OCI-LY7 (cell line): ENCODE results near the gene CATSPER4. TPM values are rescaled to one million over a fixed set of nuclear protein-coding genes. Genes with fewer than 3 reads are reported as not detected.

Source experiments
- BruUV-seq: library from RNA; stranded (reverse); fragments of 400-500 nt; replicated peaks from 2 replicates; lab custom pipeline; 2021; lab: Mats Ljungman, UMichigan
- CTCF ChIA-PET: fragments of 300-600 bp; sonication (Branson Sonifier 250); formaldehyde crosslinking; loops from one replicate; lab custom pipeline; 2022; ENCODE audit warnings: antibody characterized with exemption; ENCODE audit not compliant: unreplicated experiment; lab: Charles Lee
- POLR2A ChIA-PET: fragments of 300-600 bp; sonication (Branson Sonifier 250); formaldehyde crosslinking; loops from one replicate; lab custom pipeline; 2022; ENCODE audit warnings: antibody characterized with exemption; lab: Charles Lee
- DNase-seq: peaks from one replicate; pipeline ENCODE4 v3.0.0-alpha.2; 2015; ENCODE audit warnings: low spot score
- H2AFZ ChIP-seq: fragments of 200-600 bp; sonication (generic), shearing (Covaris generic); 2 replicates; pipeline ENCODE4 v1.6.1; 2014; ENCODE audit warnings: mild to moderate bottlenecking, antibody characterized with exemption, low read length, moderate library complexity
- H3K27ac ChIP-seq: fragments of 200-600 bp; sonication (generic); 2 replicates; pipeline ENCODE4 v1.5.1; 2014; ENCODE audit warnings: mixed run types, low read depth, mild to moderate bottlenecking, moderate library complexity, low read length, inconsistent platforms; ENCODE audit not compliant: poor library complexity, severe bottlenecking
- H3K36me3 ChIP-seq: fragments of 200-600 bp; sonication (generic); 2 replicates; pipeline ENCODE4 v1.6.1; 2014; ENCODE audit warnings: mild to moderate bottlenecking, antibody characterized with exemption, low read length, moderate library complexity, mixed read lengths; ENCODE audit not compliant: insufficient read depth
- H3K4me1 ChIP-seq: fragments of 200-600 bp; sonication (generic); 2 replicates; pipeline ENCODE4 v1.5.1; 2014; ENCODE audit warnings: mild to moderate bottlenecking, low read length; ENCODE audit not compliant: insufficient read depth, poor library complexity, severe bottlenecking
- H3K4me2 ChIP-seq: fragments of 200-600 bp; sonication (generic); 2 replicates; pipeline ENCODE4 v1.6.1; 2014; ENCODE audit warnings: mild to moderate bottlenecking, low read length
- H3K4me3 ChIP-seq: fragments of 200-600 bp; sonication (generic); 2 replicates; pipeline ENCODE4 v1.5.1; 2014; ENCODE audit warnings: mild to moderate bottlenecking, low read depth, low read length; ENCODE audit not compliant: poor library complexity, severe bottlenecking
- H3K79me2 ChIP-seq: fragments of 200-600 bp; sonication (generic); 2 replicates; pipeline ENCODE4 v1.6.1; 2016; ENCODE audit warnings: low read depth, mild to moderate bottlenecking, low read length, moderate library complexity, mixed read lengths; ENCODE audit not compliant: insufficient read depth
- H3K9me2 ChIP-seq: fragments of 200-600 bp; sonication (generic); 2 replicates; pipeline ENCODE4 v1.6.1; 2016; ENCODE audit warnings: mild to moderate bottlenecking, low read length, mixed read lengths; ENCODE audit not compliant: insufficient read depth
- H3K9me3 ChIP-seq: fragments of 200-600 bp; sonication (generic); 2 replicates; pipeline ENCODE4 v1.6.1; 2014; ENCODE audit warnings: mild to moderate bottlenecking, mixed run types, low read length, mixed read lengths
- H4K20me1 ChIP-seq: fragments of 200-600 bp; sonication (generic); 2 replicates; pipeline ENCODE4 v1.6.1; 2014; ENCODE audit warnings: mild to moderate bottlenecking, antibody characterized with exemption, low read length, moderate library complexity, mixed read lengths; ENCODE audit not compliant: insufficient read depth
- CTCF ChIP-seq: fragments of 200-600 bp; sonication (generic); conservative IDR thresholded peaks from 2 replicates; pipeline ENCODE4 v1.5.1; 2014; ENCODE audit warnings: mild to moderate bottlenecking, antibody characterized with exemption, low read length, moderate library complexity, mixed read lengths
- EZH2phosphoT487 ChIP-seq: fragments of 200-600 bp; sonication (generic); IDR thresholded peaks from 2 replicates; pipeline ENCODE4 v1.6.1; 2018; ENCODE audit warnings: low read depth, borderline replicate concordance, mild to moderate bottlenecking, mixed run types, antibody characterized with exemption, low read length, moderate library complexity, mixed read lengths
- intact Hi-C: fragments of 100-400 bp; cut with micrococcal nuclease; formaldehyde crosslinking; loops from one replicate; pipeline ENCODE4 v1.10.0; 2022; ENCODE audit not compliant: unreplicated experiment
- total RNA-seq, 2 experiments: library from RNA; depleted of rRNA in 1 of 2; stranded (reverse); fragments of >200 nt in 1 of 2; shearing (Covaris generic) in 1 of 2; gene quantifications; 2 replicates each; pipeline ENCODE4 v1.2.3, GENCODE V29; 2014 to 2022

Gene CATSPER4
- total RNA-seq, 2 experiments from 2014 or later = not detected

DNA sequence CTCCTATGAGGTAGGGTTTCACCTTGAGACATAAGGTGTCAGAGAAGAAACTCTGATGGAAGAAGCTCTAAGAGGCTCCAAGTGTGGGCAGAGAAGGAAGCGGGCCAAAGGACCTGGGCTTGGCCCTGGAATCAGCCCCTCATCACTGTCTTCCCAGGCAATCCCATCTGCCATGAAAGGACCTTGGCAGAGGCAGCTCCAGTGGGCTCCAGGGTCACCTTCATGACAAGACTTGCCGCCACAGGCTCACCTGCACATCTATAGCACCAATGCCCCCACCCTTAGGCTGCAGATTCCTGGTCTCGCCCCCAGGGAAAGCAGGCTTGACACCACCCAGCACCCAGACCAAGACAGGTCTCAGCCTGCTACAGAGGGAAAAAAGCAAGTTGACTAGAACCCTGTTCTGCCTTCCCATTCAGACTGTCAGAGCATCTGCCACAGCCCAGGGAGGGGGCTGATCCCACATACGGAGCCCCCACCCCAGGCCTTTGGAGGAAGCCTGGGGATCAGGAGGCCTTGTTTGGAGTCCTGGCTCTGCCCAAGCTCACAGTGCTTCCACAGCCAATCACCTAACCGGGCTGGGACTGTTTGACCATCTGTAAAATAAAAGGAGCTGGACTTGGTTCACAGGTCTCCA lies 32.0 kb upstream of the CATSPER4 start:
- Histone ChIP-seq H3K36me3 (no peaks in the 10 kb centered on the region), H4K20me1 (no peaks in the 10 kb centered on the region), H3K9me3 (no peaks in the 10 kb centered on the region), H3K27ac (no peak overlapping the region), H2AFZ (no peak overlapping the region), H3K4me1 (peaks cover 11% of the 10 kb centered on the region), H3K4me3 (no peak overlapping the region), H3K79me2 (no peaks in the 10 kb centered on the region), H3K9me2 (no peaks in the 10 kb centered on the region), H3K4me2 (no peak overlapping the region)
- TF ChIP-seq CTCF (no peak), EZH2phosphoT487 (no peak)
- intact Hi-C loops = no loop called here
- ChIA-PET CTCF (no interaction called here), POLR2A (no interaction called here)
- BruUV-seq = no TSS peak
- DNase-seq = no peak

DNA sequence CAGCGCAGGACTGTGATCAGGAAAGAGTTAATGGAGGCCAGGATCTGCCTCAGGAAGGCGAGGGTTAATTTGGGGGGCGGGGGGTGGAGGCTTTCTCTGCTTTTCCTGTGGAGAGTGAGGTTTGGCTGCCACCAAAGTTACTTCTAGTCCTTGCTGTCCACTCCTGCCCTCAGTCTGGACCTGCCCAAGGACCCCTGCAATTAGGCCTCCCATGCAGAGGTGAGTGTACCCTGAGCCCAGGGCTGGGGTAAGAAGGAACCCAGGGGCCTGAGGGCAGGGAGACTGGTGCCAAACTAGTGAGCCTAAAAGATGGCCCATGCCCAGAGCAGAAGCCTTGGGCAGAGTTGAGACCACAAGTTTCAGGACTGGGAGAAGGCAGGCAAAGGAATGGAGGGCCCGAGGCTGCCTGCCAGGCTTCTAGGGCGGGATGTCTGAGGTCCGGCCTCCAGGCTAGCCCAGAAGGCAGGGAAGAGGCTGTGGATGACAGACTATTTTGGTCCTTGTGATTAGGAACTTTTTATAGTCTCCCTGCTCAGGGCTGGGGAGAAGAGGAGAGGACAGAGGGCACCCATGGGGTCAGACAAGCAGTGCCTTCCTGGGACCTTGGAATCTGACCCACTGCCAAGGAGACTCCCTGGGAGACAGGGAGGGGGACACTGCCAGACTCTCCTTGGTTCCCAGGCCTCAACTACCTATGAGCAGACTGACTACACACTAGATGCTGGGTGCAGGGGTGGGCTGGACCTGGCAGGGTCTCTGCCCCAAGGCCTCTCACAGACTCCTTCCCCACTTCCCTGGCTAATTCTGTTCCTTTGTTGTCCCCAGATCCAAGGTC lies 31.3 kb upstream of the CATSPER4 start, which contains the start of gene FAM110D:
Gene FAM110D, plus strand, starts transcription at position 172 of the 835 bp plus-strand sequence. CDS start 2,213 bp downstream, outside the sequence.
- Histone ChIP-seq H3K27ac (no peak within 1 kb of the TSS), H2AFZ (no peak within 1 kb of the TSS), H4K20me1 (no peaks in the 10 kb centered on the region), H3K36me3 (no peaks in the 10 kb centered on the region), H3K4me2 (no peak within 1 kb of the TSS), H3K9me2 (no peaks in the 10 kb centered on the region), H3K4me3 (no peak within 1 kb of the TSS), H3K9me3 (no peaks in the 10 kb centered on the region), H3K4me1 (peaks cover 11% of the 10 kb centered on the region), H3K79me2 (no peaks in the 10 kb centered on the region)
- intact Hi-C loops = no loop called here
- CTCF ChIA-PET = no interaction called here
- POLR2A ChIA-PET = no interaction called here
- BruUV-seq = no TSS peak
- TF ChIP-seq CTCF = no peak
- no peak for DNase-seq

DNA sequence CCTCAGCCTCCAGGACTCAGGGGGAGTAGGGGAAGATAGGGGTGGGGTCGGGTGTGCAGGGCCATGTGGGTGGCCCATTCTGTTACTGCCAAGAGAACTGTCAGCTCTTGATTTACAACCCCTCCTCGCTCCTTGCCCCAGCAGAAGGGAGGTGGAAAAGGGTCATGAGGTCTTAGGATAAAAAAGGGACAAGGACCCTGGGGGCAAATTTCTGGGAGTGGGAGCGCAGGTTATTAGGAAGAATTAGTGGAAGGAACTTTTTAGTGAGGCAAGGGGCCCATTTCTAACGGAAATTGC lies 30.7 kb upstream of the CATSPER4 start:
- Histone ChIP-seq H3K36me3 (no peaks in the 10 kb centered on the region), H3K9me2 (no peaks in the 10 kb centered on the region), H3K4me2 (no peak overlapping the region), H4K20me1 (no peaks in the 10 kb centered on the region), H3K9me3 (no peaks in the 10 kb centered on the region), H3K79me2 (no peaks in the 10 kb centered on the region), H2AFZ (no peak overlapping the region), H3K4me3 (no peak overlapping the region), H3K27ac (no peak overlapping the region), H3K4me1 (peaks cover 11% of the 10 kb centered on the region)
- no TSS peak for BruUV-seq
- TF ChIP-seq EZH2phosphoT487 = no peak
- no peak for TF ChIP-seq CTCF
- intact Hi-C loops = no loop called here
- CTCF ChIA-PET = no interaction called here
- POLR2A ChIA-PET = no interaction called here
- DNase-seq = no peak
